PC-3 (cell line): ENCODE results near the gene HOXB2.

ENCODE experiments used
- CTCF ChIP-seq: fragments of 300-600 bp; sonication (generic); conservative IDR thresholded peaks from 2 replicates; pipeline ENCODE4 v1.5.1; 2017; ENCODE audit warnings: antibody characterized with exemption, low read depth, mild to moderate bottlenecking, low read length
- EZH2 ChIP-seq: fragments of 300-600 bp; sonication (generic); IDR thresholded peaks from one replicate; pipeline ENCODE4 v1.6.1; 2017; ENCODE audit warnings: antibody characterized with exemption, mild to moderate bottlenecking, low read length; ENCODE audit not compliant: unreplicated experiment

DNA sequence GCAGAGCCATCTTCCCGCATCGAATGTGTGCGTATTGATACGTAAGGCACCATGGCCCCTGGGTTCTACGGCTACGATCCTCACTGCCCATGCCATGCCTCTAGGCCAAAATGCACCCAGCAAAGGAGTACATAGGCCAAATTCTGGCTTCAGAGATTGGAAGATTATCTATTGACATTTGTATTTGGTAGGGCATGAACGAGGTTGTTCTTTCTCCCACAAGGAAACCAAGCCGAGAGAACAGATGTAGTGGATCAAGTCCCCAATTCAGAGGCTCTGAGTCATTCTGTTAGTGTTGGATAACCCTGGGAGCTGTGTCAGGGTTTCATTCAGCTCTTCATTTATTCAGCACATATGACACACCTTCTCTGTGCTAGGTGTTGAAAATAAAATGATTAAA lies 50.6 kb downstream of the HOXB2 start:
- TF ChIP-seq CTCF: no peak
- no peak for TF ChIP-seq EZH2
